Stimulated activated CD4-positive, alpha-beta T cell treated with anti-CD3 and anti-CD28 coated beads, TNF-alpha, amount 100 ng/mL, for 1 hour (primary cell): ENCODE measurements around the gene SMO.
"Not testable (repeated sequence)": the region's sequence is repeated elsewhere in the genome, so short reads cannot be mapped to it uniquely, and the experiment has no call there.

Source experiments
- DNase-seq, 3 donors: peaks; one replicate each; pipeline ENCODE4 v3.0.0-alpha.2; 2020; ENCODE audit warnings: low read depth in 3 of 3, low spot score in 1 of 3

Gene SMO

DNA sequence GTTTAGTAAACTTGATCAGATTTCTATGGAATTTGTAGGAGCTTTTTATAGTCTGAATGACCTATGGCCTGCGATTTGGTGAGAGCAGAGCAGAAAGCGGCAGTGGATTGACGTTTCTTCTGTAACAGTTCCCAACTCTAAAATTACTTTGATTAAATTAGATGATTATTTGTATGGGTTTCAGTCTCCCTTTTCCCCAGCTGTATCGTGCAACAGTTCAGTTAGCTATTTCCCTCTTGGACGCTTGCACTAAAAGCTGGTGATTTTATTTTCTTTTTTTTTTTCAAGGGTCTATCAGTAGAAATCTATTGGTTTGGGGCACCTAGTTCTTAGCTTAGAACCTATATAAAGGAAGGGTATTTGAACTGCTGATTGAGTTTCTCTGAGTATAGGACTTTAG lies 43.2 kb downstream of the SMO start:
- no peak for DNase-seq

DNA sequence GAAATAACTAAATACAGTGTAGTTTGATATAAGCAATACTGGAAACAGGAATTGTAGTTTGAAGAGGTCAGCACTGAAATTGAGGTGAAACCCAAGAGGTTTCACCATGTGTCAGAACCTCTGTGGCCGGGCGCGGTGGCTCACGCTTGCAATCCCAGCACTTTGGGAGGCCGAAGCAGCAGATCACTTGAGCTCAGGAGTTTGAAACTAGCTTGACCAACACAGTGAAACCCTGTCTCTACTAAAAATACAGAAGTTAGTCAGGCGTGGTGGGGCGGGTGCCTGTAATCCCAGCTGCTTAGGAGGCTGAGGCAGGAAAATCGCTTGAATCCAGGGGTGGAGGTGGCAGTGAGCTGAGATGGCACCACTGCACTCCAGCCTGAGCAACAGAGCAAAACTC lies 50.1 kb downstream of the SMO start:
- DNase-seq, result no peak

DNA sequence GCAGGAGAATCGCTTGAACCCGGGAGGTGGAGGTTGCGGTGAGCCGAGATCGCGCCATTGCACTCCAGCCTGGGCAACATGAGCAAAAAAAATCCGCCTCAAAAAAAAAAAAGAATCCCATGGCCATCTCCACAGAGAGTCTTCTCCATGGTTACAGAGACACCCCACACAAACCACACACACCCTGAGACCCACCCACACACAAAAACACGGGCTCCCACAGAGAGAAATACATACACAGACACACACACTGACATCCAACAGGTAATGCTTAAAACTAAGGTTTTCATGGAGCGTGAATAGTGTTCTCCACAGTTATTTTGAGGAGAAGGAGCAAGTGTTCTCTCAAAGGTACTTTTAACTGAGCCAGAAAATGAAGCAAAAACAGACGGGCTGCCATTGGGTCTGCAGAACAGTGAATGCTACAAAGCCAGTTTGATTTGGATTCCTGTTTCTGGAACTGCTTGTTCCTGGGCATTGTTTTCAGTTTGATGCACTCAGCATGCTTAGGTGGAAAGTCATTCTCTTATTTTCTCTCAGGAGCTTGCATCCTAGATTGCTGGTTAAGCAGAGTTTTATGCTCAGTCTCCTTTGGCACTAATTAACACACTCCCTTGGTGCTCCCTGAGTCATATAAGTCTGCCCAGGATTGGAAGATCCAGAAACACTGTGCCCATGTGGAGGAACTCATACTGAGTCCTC lies 51.8 kb downstream of the SMO start:
- no peak for DNase-seq

DNA sequence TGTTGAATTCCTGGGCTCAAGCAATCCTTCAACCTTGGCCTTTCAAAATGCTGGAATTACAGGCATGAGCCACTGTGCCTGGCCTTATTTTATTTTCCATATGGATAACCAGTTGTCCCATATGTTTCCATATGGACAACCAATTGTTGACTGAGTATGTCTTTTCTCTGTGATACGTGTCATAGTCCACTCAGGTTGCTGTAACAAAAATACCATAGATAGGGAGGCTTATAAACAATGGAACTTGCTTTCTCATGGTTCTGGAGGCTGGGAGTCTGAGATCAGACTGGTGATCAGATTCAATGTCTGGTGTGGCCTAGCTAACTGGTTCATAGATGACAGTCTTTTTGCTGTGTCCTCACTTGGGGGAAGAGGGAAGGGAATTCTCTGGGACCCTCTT lies 55.8 kb downstream of the SMO start:
- no peak for DNase-seq

DNA sequence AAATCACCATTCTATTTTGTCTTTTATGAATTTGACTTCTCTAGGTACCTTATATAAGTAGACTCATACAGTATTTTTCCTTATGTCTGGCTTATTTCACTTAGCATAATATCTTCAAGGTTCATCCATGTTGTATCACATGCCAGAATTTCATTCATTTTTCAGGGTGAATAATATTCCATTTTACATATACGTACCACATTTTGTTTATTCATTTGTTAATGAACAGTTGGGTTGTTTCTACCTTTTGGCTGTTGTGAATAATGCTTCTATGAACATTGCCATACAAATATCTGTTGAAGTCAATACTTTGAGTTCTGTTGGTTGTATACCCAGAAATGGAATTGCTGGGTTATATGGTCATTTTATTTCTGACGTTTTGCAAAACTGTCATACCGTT lies 57.1 kb downstream of the SMO start:
- DNase-seq, result no peak

DNA sequence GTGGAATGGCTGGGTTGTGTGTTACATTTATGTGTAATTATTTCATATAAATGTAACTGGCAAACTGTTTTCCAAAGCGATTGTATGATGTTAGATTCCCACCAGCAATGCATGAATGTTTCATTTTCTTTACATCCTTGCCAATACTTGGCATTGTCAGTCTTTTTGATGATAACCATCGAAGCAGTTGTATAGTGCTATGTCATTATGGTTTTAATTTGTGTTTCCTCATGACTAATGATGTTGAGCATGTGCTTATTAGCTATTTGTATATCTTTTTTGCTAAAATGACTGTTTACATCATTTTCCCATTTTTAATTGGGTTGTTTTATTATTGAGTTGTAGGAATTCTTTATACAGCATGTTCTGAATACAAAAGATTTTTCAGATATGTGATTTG lies 58.7 kb downstream of the SMO start:
- DNase-seq, result no peak

DNA sequence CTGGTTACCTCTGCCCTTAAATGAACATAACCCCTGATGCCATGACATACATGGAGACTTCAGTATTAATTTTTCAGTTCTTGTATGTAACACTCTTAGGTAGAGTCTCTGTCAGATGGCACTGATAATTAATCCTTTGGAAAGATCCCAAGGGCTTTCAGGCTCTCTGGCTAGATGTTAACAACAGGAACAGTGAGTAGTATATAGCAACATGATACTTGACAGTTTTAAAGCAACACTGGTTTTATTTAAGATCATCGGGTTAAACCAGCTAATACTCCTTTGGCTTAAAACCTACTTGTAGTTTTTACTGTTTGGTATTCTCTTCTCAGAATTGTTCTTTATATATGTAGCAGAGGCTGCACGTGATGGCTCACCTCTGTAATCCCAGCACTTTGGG lies 63.7 kb downstream of the SMO start:
- DNase-seq, result no peak

DNA sequence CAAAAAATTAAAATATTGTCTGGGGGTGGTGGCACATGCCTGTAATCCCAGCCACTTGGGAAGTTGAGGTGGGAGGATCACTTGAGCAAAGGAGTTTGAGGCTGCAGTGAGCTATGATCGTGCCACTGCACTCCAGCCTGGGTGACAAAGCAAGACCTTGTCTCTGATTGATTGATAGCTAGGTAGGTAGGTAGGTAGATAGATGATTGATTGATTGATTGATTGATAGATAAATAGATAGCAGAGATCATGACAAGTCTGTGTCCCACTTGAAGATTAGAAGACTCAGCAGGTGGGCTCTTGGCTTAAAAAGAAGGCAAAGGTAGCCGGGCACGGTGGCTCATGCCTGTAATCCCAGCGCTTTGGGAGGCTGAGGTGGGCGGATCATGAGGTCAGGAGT lies 64.2 kb downstream of the SMO start:
- DNase-seq, result not testable (repeated sequence)

DNA sequence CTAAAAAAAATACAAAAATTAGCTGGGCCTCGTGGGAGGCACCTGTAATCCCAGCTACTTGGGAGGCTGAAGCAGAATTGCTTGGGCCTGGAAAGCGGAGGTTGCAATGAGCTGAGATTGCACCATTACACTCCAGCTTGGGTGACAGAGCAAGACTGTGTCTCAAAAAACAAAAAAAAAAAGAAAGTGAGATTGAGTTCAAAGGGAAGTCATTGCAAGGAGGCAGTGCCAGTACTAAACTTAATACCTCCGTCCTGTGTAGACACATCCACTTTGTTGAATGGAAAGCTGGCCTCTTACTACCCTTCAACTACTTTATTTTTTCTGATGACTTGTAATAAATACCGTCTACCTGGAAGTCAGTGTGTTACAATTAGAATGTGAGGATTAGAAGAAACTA lies 67.4 kb downstream of the SMO start:
- no peak for DNase-seq

DNA sequence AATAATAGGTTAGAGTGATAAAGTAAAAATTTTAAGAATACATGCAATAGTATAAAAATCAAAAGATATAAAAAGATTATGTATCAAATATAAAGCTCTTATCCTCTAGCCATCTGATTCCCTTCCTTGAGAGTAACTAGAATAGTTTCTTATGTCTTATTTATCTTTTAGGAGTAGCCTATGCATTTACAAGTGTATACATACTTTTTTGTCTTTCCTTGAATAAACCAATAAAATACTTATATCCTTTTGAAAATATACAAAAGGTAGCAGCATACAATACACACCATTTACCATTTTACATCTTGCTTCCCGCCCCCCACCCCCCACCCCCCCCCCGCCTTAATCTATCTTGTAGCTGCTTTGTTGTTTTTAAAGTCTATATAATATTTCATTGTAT lies 67.8 kb downstream of the SMO start:
- no peak for DNase-seq

DNA sequence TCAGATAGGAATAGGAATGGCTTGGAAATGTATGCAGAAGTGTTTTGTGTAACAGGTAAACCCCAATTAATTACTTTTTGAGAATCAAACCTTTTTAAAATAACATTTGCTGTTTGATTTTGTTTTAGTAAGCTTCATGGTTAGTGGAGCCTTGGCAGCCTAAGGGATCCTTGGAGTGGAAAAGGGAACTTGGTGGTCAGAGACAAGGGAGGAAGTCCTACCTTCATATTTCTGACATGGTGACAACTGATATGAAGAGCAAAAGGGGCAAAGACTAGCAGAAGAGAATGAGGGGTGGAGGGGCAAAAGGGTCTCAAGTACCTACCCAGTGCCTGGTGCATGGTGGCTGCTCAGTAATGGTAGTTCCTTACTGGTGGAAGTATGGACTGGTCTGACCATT lies 68.7 kb downstream of the SMO start:
- no peak for DNase-seq

DNA sequence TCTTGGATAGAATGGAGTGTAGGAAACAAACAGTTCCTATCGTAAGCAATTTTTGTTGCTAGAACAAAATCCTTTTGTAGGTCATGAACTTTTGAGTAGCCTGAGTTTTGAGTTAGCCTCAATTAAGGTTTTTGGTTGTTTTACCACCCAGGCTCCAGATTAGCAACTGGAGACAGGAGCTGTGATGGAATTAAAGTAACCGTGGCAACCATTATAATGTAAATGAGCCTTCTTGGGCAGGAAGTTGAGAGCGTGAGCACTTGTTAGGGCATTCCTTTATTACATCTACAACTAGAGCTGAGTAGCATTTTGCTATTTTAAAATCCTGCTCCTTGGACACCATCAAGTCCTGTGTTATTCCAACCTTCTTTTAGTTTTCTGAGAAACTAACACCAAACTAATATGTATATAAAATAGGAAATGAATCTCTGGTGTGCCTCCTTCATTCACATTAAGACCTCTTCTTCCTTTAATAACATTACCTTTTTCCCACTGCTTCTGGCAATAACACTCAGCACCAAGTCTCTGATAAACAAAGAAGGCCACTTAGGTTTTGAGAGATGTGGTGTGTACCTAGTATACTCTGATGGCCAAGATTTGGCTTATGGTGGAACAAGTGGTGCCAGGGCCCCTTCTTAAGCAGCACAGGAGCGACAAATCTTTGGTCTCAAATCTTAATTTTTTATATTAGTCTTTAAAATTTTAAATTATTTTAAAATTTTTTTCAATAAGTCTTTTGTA lies 70.4 kb downstream of the SMO start:
- no peak for DNase-seq

DNA sequence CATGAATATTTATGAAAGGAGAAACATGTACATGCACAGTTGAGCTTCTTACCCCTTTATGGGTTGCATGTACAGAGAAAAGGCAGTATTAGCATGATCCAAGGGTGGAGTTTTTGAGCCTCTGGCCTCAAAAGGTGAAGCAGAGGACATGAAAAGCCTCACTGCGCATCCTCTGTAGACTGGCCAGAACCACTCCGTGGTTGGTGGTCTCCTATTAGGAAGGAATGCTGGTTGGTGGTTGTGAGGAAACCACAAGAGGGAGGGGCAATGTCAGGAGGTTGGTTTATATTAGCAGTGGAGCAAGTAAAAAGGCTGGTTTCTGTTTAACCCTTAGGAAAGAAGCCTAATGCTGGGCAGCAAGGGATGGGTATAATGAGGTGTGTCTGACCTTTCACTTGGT lies 73.9 kb downstream of the SMO start:
- DNase-seq, result no peak
